ENCODE data around the gene NEURL2. TPM values are rescaled to one million over a fixed set of nuclear protein-coding genes. Genes with fewer than 3 reads are reported as not detected.
A peak's percentile ranks its signal among the peaks of the same experiment; 100 is the strongest.
"Not testable (repeated sequence)": the region's sequence is repeated elsewhere in the genome, so short reads cannot be mapped to it uniquely, and the experiment has no call there.

NEURL2 gene
- 10 to 100 TPM in 2 of 3 donors, 1 to 10 TPM in 1; 8.8 to 10.2 (median 10.1) TPM for polyA plus RNA-seq (ENCODE audit: insufficient read length in 3 of 3)
- long read RNA-seq, donor 1, transcript NEURL2-201 (2 exons, 1,278 nt) = major isoform, 6 of 6 reads
- long read RNA-seq, donor 1, partial matches to known transcripts = 0 of 6 reads
- long read RNA-seq, donor 1, other reads (novel, unspliced or antisense) = 0 of 6 reads
- long read RNA-seq, donor 2, transcript NEURL2-201 (2 exons, 1,278 nt) = major isoform, 5 of 5 reads
- long read RNA-seq, donor 2, partial matches to known transcripts = 0 of 5 reads
- long read RNA-seq, donor 2, other reads (novel, unspliced or antisense) = 0 of 5 reads
- long read RNA-seq, donor 3, partial matches to known transcripts = 0 of 4 reads
- long read RNA-seq, donor 3, other reads (novel, unspliced or antisense) = 0 of 4 reads
- long read RNA-seq, donor 4, partial matches to known transcripts = 0 of 3 reads
- long read RNA-seq, donor 4, other reads (novel, unspliced or antisense) = 0 of 3 reads
- long read RNA-seq, donor 5, partial matches to known transcripts = 0 of 2 reads
- long read RNA-seq, donor 5, other reads (novel, unspliced or antisense) = 0 of 2 reads
- long read RNA-seq, donor 6, partial matches to known transcripts = 0 of 3 reads
- long read RNA-seq, donor 6, other reads (novel, unspliced or antisense) = 0 of 3 reads
- long read RNA-seq, donor 7, partial matches to known transcripts = 0 of 3 reads
- long read RNA-seq, donor 7, other reads (novel, unspliced or antisense) = 0 of 3 reads
- long read RNA-seq, donor 8, partial matches to known transcripts = 21 of 22 reads
- long read RNA-seq, donor 8, other reads (novel, unspliced or antisense) = 0 of 22 reads
- long read RNA-seq, donor 9, partial matches to known transcripts = 104 of 138 reads
- long read RNA-seq, donor 9, other reads (novel, unspliced or antisense) = 32 of 138 reads
- long read RNA-seq, donor 10, partial matches to known transcripts = 0 of 4 reads
- long read RNA-seq, donor 10, other reads (novel, unspliced or antisense) = 0 of 4 reads
- long read RNA-seq, donor 11, partial matches to known transcripts = 0 of 1 reads
- long read RNA-seq, donor 11, other reads (novel, unspliced or antisense) = 0 of 1 reads
- long read RNA-seq, donor 12, partial matches to known transcripts = 0 of 1 reads
- long read RNA-seq, donor 12, other reads (novel, unspliced or antisense) = 0 of 1 reads
- long read RNA-seq, donor 13, partial matches to known transcripts = 0 of 2 reads
- long read RNA-seq, donor 13, other reads (novel, unspliced or antisense) = 0 of 2 reads
- long read RNA-seq, donor 14, transcript NEURL2-201 (2 exons, 1,278 nt) = major isoform, 11 of 318 reads
- long read RNA-seq, donor 14, partial matches to known transcripts = 292 of 318 reads
- long read RNA-seq, donor 14, other reads (novel, unspliced or antisense) = 15 of 318 reads
- long read RNA-seq, donor 15, partial matches to known transcripts = 0 of 4 reads
- long read RNA-seq, donor 15, other reads (novel, unspliced or antisense) = 0 of 4 reads
- long read RNA-seq, donor 16, transcript NEURL2-201 (2 exons, 1,278 nt) = major isoform, 7 of 7 reads
- long read RNA-seq, donor 16, partial matches to known transcripts = 0 of 7 reads
- long read RNA-seq, donor 16, other reads (novel, unspliced or antisense) = 0 of 7 reads

DNA sequence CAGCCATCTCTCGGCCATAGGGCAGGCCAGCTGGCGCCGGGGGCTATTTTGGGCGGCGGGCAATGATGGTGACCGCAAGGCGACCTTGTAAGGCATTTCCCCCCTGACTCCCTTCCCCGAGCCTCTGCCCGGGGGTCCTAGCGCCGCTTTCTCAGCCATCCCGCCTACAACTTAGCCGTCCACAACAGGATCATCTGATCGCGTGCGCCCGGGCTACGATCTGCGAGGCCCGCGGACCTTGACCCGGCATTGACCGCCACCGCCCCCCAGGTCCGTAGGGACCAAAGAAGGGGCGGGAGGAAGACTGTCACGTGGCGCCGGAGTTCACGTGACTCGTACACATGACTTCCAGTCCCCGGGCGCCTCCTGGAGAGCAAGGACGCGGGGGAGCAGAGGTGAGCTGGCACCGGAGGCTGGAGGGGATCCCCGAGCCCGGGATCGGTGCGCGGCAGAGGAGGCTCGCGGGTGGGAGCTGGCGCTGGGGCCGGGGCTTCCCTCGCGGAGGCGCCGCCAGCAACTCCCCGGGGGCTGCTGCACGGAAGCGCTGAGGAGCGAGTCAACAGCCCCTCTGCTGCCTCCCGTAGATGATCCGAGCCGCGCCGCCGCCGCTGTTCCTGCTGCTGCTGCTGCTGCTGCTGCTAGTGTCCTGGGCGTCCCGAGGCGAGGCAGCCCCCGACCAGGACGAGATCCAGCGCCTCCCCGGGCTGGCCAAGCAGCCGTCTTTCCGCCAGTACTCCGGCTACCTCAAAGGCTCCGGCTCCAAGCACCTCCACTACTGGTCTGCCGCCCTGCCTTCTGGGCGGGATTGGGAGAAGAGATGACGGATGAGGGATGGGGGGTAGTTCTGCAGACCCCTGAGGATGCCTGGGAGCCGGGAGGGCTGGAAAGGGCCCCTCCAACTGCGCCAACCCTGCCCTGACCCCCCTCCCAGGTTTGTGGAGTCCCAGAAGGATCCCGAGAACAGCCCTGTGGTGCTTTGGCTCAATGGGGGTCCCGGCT lies at the start of gene NEURL2, which contains the start of gene CTSA:
TSS of gene NEURL2 (minus strand) at position 224 of the 999 bp plus-strand sequence. CDS start at position 7, 217 bp downstream.
TSS of gene CTSA (plus strand) at position 351 of the 999 bp plus-strand sequence. CDS start at position 585, 234 bp downstream.
- peak; percentile 92 for DNase-seq

DNA sequence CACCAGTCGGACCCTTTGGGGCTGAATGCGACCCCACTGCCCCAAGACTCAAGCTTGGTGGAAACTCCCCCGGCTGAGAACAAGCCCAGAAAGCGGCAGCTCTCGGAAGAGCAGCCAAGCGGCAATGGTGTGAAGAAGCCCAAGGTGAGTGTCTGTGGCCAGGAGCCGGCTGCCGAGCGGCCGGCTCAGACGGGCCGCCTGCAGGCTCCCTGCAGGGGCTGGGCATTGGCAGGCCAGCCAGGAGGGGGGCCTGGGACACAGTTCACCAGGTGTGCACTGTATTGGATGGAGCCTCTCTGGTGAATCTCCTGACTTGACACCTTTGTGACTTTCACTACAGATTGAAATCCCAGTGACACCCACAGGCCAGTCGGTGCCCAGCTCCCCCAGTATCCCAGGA lies 49.5 kb upstream of the NEURL2 start:
- DNase-seq = no peak

DNA sequence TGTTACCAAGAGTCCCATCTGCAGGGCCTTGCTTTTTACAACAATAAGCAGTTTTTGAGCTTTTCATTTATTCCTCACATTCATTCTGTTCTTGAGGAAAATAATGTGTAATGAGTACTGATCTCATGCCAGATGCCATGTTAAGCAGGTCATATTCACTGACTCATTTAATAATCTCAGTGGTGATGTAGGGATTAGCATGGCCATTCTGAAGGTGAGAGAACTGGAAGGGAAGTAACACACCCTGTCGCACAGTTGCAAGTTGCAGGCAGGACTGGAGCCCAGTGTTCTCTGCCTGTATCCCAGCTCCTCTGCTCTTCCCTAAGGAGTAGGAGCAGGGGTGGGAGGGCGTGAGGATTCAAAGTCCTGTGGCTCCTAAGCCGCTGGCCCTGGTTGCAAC lies 49.0 kb upstream of the NEURL2 start:
- no peak for DNase-seq

- DNase-seq = no peak
Measured at GRCh38 chr20:45938727-45939438, 47.9 kb upstream of the NEURL2 start.

GRCh38 chr20:45937765-45938164 lies 46.8 kb upstream of the NEURL2 start:
- no peak for DNase-seq

DNA sequence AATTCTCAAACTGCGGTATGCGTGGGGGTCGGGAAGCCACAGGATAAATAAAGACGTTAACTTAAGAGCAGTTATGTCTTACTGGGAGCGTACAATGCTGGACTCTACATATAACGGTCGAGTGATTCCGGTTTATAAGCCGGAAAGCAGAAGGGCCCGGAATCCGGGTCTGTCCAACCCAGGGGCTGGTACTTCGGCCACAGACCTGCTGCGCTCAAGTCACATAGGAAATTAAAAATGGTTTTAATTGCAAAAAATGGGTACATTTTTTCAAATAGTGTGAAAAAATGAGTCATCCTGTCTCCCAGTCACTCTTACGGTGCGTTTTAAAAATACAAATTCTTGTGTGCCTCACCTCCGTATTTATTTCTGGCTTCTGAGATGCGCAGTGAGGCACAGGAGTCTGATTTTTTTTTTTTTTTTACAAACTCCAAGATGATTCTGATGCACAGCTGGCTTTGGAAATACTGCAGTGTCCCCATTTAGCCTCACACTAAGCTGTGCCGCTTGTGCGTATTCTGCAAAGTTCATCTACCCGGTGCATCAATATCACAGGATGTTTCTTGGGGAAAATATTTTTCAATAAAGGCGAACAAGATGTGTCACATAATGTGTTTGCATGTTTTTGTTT lies 44.5 kb upstream of the NEURL2 start:
- no peak for DNase-seq

DNA sequence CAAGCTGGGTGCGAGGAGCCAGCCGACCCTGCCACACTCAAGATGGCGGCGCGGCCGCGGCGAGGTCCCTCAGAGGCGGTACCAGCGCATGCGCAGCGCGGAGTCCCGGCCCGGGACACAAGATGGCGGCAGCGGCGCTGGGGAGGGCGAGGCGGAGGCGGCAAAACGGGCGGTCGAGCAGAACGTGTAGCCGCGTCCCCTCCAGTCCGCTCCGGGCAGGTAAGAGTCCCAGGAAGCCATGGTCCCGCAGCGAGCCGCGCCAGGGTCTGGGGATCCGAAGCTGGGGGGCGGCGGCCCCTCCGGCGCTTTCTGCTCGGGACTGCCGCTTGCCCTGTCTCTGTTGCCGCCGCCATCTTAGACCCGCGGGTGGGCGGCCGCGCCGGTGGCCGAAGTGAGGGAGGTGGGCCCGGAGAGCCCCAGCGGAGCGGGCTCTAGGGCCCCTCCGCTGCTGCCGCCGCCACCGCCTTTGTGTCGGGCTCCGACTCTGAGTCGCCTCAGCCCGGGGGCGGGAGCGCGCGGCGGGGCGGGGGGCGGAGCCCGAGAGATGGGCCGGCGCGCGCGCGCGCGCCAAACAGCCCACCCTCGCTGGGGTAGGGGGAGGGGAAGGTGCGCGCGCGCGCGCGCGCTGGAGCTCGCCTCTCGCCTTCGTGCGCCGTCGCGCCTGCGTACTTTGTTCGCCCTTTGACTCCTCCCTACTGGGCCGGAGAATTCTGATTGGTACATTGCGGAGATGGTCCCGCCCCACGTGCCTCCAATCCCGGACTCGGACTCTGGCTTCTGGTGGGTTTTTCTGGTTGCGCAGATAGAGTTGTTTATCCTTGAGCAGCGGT lies 43.8 kb upstream of the NEURL2 start, which contains the start of gene PCIF1:
TSS of gene PCIF1 (plus strand) at position 98 of the 830 bp plus-strand sequence. CDS start 4,317 bp downstream, outside the sequence.
- peak; percentile 99 for DNase-seq

DNA sequence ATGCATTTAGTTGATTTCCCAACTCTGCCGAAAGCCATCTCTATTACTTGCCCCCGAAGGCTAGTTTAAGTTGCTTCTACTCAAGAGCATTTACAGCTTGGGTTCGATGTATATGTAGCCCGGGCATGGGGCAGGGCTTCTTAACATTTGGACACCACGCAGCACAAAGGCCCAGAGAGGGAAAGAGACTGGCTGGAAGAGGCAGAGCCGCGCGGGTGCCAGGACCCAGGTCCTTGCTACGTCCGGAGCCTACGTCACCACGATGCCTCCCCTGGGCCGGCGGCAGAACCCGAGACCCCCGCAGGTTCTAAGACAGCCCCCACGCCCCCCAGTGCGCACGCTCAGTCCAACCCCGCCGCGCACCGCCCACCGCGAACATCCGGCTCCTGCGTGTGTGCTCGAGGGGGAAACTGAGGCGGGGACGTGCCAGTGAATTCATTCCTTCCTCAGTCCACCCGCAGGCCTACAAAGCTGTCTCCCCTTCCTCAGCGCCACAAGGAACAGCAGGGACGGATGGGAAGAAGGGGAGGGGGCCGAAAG lies 43.1 kb upstream of the NEURL2 start:
- peak; percentile 61 for DNase-seq

DNA sequence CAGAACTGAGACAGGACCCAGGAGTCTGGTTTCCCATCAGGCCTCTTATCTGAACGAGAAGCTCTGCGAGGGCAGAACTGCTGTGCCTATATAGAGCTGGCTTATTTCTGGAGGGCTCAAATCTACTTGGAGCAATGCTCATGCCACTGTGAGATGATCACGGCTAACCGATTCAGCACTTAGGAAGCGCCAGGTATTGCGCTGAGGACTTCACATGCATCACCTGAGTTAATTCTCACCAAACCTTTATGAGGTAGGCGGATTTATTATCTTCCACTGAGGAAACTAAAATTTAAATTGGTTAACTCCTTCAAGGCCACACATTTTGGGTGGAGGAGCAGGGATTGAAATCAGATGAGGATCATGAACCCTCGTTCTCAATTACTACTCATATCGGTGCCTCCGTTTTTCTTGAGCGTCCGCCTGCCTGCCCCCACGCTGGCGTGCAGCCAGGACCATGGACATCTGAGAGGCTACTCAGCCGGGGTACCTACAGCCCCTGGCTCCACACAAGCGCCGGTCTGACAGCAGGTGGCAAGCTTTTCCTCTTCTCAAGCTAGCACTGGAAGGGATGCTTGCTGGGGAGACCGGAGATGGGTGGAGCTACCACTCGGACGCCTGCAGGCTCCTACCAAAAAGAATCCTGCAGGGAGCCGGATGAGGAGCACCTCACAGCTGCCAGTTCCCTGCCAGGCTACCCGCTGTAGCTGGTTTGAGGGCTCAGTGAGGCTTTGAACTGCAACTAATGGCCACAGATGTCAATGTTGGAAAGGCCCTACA lies 42.4 kb upstream of the NEURL2 start:
- peak; percentile 77 for DNase-seq

DNA sequence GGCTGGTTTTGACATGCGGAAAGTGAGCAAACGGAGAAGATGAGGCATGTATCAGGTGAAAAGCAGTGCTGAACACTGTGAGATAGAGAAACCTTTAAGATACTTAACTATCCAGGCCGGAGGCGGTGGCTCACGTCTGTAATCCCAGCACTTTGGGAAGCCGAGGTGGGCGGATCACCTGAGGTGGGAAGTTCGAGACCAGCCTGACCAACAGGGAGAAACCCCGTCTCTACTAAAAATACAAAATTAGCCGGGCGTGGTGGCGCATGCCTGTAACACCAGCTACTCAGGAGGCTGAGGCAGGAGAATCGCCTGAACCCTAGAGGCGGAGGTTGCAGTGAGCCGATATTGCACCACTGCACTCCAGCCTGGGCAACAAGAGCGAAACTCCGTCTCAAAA lies 40.7 kb upstream of the NEURL2 start:
- DNase-seq = not testable (repeated sequence)

DNA sequence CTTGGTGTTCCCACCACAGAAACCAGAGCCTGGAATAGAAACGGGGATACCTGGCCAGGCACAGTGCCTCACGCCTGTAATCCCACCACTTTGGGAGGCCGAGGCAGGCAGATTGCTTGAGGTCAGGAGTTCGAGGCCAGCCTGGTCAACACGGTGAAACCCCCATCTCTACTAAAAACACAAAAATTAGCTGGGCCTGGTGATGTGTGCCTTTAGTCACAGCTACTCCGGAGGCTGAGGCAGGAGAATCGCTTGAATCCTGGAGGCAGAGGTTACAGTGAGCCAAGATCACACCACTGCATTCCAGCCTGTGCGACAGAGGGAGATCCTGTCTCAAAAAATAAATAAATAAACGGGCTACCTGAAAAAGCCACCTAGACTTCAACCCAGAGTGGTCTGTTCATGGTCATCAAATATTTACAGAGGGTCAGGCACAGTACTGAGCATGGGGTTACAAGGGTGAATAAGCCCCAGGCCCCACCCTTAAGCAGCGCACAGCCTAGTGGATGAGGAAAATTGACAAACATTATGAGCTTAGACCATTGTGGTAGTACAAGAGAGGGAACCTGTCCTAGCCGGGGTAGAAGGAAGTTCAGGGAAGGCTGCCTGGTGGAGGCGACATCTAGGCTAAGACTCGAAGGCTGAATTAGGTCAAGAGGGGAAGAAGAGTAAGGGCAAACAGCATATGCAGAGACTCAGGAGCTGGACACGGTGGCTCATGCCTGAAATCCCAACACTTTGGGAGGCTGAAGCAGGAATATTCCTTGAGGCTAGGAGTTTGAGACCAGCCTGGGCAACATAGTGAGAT lies 36.3 kb upstream of the NEURL2 start:
- DNase-seq = no peak

- no peak for DNase-seq
Measured at GRCh38 chr20:45926731-45927070, 35.7 kb upstream of the NEURL2 start.

- DNase-seq = peak; percentile 27
Measured at GRCh38 chr20:45925821-45926506, 35.0 kb upstream of the NEURL2 start.

DNA sequence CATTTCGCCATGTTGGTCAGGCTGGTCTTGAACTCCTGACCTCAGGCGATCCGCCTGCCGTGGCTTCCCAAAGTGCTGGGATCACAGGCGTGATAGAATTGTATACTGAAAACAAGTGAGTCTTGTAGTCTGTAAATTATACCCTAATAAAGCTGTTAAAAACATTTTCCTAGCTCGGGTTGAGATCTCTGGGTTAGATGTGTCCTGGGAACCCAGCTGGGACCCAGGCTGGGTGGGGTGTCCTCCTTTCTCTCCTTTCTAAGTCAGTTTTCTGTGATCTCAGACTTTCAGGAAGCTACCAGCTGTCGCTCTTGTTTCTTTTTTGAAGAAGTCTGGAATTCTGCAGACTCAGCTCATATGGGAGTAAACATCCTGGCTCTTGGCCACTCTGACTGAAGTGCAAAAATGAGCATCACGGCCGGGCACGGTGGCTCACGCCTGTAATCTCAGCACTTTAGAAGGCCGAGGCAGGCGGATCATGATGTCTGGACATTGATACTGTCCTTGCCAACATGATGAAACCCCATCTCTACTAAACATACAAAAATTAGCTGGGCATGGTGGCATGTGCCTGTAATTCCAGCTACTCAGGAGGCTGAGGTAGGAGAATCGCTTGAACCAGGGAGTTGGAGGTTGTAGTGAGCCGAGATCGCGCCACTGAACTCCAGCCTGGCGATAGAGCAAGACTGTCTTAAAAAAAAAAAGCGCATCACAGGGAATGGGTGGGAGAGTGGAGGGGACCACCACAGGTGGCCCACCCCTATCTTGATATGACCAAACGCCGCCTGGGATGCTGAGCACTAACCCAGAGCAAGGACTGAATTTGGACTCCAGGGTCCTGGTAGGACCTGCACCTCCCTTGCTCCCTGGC lies 33.6 kb upstream of the NEURL2 start:
- DNase-seq = peak; percentile 57
